Urinary bladder (tissue), 4 donors: ENCODE results near the gene MPZ. TPM values are rescaled to one million over a fixed set of nuclear protein-coding genes. Genes with fewer than 3 reads are reported as not detected.
A peak's percentile ranks its signal among the peaks of the same experiment; 100 is the strongest.
"Not testable (repeated sequence)": the region's sequence is repeated elsewhere in the genome, so short reads cannot be mapped to it uniquely, and the experiment has no call there.

Experiments used
- DNase-seq: peaks from one replicate; pipeline ENCODE4 v3.0.0-alpha.2; 2015; ENCODE audit errors: extremely low spot score
- H3K27ac ChIP-seq: one replicate; pipeline ENCODE4 v1.5.1; 2013; ENCODE audit warnings: low read depth, mild to moderate bottlenecking, moderate library complexity
- H3K36me3 ChIP-seq: one replicate; pipeline ENCODE4 v1.6.1; 2013; ENCODE audit warnings: mild to moderate bottlenecking, moderate library complexity; ENCODE audit not compliant: insufficient read depth
- H3K4me1 ChIP-seq: one replicate; pipeline ENCODE4 v1.6.1; 2013; ENCODE audit warnings: mild to moderate bottlenecking, moderate library complexity; ENCODE audit not compliant: insufficient read depth
- H3K4me3 ChIP-seq: one replicate; pipeline ENCODE4 v1.5.1; 2013; ENCODE audit warnings: low read depth, low read length
- WGBS: extraction: QIAGEN DNeasy Blood & Tissue Kit; methylation state at CpG from one replicate; pipeline ENCODE4 v1.1.7; 2013; 5-methylcytosine and 5-hydroxymethylcytosine counted together
- polyA plus RNA-seq: library from polyadenylated mRNA; stranded (reverse); fragments of 200-250 nt; gene quantifications from one replicate; pipeline ENCODE4 v1.2.3, GENCODE V29; 2013
- total RNA-seq: library from RNA; depleted of rRNA; stranded (reverse); fragments of >200 nt; gene quantifications from one replicate; pipeline ENCODE4 v1.2.3, GENCODE V29; 2014
- donor health status: healthy with polysubstance abuse.
- donor health status: healthy.

The MPZ gene
- total and polyA plus RNA-seq, 2 donors, result 10.2 to 27.1 TPM

DNA sequence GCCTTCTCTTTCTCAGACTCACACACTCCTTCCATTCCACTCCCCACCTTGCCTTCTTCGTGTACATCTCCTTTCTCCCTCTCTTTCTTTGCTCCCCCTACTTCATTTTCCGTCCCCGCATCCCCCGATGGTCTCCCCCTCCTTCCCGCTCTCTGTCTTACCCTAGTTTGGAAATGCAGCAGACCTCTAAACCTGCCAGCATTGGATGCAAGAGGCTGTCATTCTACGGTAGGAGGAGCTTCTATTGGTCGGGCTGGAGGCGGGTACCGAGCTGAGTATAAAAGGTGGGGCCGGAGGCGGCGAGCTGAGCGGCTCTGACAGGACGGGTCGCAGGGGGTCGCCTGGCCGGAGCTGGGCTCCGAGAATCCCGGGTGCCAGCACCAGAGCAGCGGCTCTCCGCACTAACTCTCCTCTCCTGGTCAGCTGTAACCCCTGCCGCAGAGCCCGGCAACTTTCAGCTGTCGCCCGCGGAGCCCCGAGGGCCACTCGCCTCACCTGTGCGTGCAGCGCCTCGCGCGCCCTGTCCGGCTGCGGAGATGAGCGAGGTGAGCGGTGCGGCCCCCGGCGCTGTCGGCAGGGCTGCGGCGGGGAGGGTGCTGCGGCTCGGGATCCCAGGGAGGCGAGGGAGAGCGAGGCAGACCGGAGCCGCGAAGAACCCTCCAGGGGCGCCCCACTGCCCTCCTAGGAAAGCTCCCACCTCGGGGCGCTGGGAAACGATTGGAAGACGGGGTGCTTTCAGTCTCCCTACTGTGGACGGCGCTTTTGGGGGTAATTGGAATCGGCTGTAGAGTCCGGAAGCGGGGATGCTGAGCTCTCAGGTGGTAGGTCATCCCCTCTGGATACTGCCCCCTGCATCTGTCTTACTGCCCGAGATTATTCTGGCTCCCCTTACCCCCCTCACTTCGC lies 51.1 kb downstream of the MPZ start, which contains the start of gene PCP4L1:
TSS of gene PCP4L1 (plus strand) at position 307 of the 906 bp plus-strand sequence. CDS start at position 537, 230 bp downstream.
- Histone ChIP-seq H3K36me3 (no peaks in the 10 kb centered on the region), H3K4me3 (peak within 1 kb of the TSS; percentile 39), H3K27ac (no peak within 1 kb of the TSS), H3K4me1 (no peaks in the 10 kb centered on the region)
- DNase-seq, result peak; percentile 52
- 2% methylated on average over 62 of the region's 62 CpGs for WGBS

- not testable (repeated sequence) for H3K36me3 ChIP-seq, DNase-seq, H3K4me3 ChIP-seq, H3K4me1 ChIP-seq, H3K27ac ChIP-seq
- 96% methylated on average over 5 of the region's 5 CpGs for WGBS
Measured at GRCh38 chr1:161257109-161257508, 52.7 kb downstream of the MPZ start.

GRCh38 chr1:161255955-161256520 lies 53.7 kb downstream of the MPZ start:
- not testable (repeated sequence) for H3K4me1 ChIP-seq, H3K36me3 ChIP-seq, DNase-seq, H3K27ac ChIP-seq, H3K4me3 ChIP-seq
- 87% methylated on average over 4 of the region's 4 CpGs for WGBS

- WGBS, result 84% methylated on average over 5 of the region's 5 CpGs
- H3K4me1 ChIP-seq, H3K27ac ChIP-seq, H3K36me3 ChIP-seq, H3K4me3 ChIP-seq, DNase-seq: not testable (repeated sequence)
Measured at GRCh38 chr1:161255302-161255701, 54.5 kb downstream of the MPZ start.

Other genes with a start within 250 kb of the MPZ start
- 2.9 TPM for gene ARHGAP30, start 240.1 kb downstream of the MPZ start, total RNA-seq
- 5.1 TPM for gene ARHGAP30, start 240.1 kb downstream of the MPZ start, polyA plus RNA-seq
- gene NECTIN4, start 220.4 kb downstream of the MPZ start, total RNA-seq, result 12.2 TPM
- gene NECTIN4, start 220.4 kb downstream of the MPZ start, polyA plus RNA-seq, result 5.0 TPM
- 1.3 TPM for gene KLHDC9, start 211.6 kb downstream of the MPZ start, total RNA-seq
- gene KLHDC9, start 211.6 kb downstream of the MPZ start, polyA plus RNA-seq, result 8.4 TPM
- gene PFDN2, start 191.9 kb downstream of the MPZ start, total RNA-seq, result 9.8 TPM
- 108 TPM for gene PFDN2, start 191.9 kb downstream of the MPZ start, polyA plus RNA-seq
- gene NIT1, start 191.9 kb downstream of the MPZ start, total RNA-seq, result 18.9 TPM
- 49.5 TPM for gene NIT1, start 191.9 kb downstream of the MPZ start, polyA plus RNA-seq
- gene DEDD, start 177.3 kb downstream of the MPZ start, total RNA-seq, result 16.9 TPM
- gene DEDD, start 177.3 kb downstream of the MPZ start, polyA plus RNA-seq, result 43.0 TPM
- gene UFC1, start 156.0 kb downstream of the MPZ start, total RNA-seq, result 82.4 TPM
- gene UFC1, start 156.0 kb downstream of the MPZ start, polyA plus RNA-seq, result 119 TPM
- 12.5 TPM for gene USP21, start 150.5 kb downstream of the MPZ start, total RNA-seq
- gene USP21, start 150.5 kb downstream of the MPZ start, polyA plus RNA-seq, result 28.4 TPM
- 13.9 TPM for gene PPOX, start 143.5 kb downstream of the MPZ start, total RNA-seq
- gene PPOX, start 143.5 kb downstream of the MPZ start, polyA plus RNA-seq, result 25.9 TPM
- 15.3 TPM for gene B4GALT3, start 132.5 kb downstream of the MPZ start, total RNA-seq
- 21.5 TPM for gene B4GALT3, start 132.5 kb downstream of the MPZ start, polyA plus RNA-seq
- gene ADAMTS4, start 110.9 kb downstream of the MPZ start, total RNA-seq, result 4.4 TPM
- gene ADAMTS4, start 110.9 kb downstream of the MPZ start, polyA plus RNA-seq, result 19.6 TPM
- gene NDUFS2, start 107.6 kb downstream of the MPZ start, total RNA-seq, result 71.9 TPM
- gene NDUFS2, start 107.6 kb downstream of the MPZ start, polyA plus RNA-seq, result 100 TPM
- gene FCER1G, start 94.7 kb downstream of the MPZ start, total RNA-seq, result 15.9 TPM
- gene FCER1G, start 94.7 kb downstream of the MPZ start, polyA plus RNA-seq, result 161 TPM
- not detected for gene APOA2, start 86.3 kb downstream of the MPZ start, total RNA-seq
- 5.4 TPM for gene APOA2, start 86.3 kb downstream of the MPZ start, polyA plus RNA-seq
- gene TOMM40L, start 83.9 kb downstream of the MPZ start, total RNA-seq, result 6.0 TPM
- 14.3 TPM for gene TOMM40L, start 83.9 kb downstream of the MPZ start, polyA plus RNA-seq
- not detected for gene NR1I3, start 71.8 kb downstream of the MPZ start, total RNA-seq
- gene NR1I3, start 71.8 kb downstream of the MPZ start, polyA plus RNA-seq, result 0.27 TPM
- 22.8 TPM for gene PCP4L1, start 51.2 kb downstream of the MPZ start, total RNA-seq
- 39.2 TPM for gene PCP4L1, start 51.2 kb downstream of the MPZ start, polyA plus RNA-seq
- 29.4 TPM for gene SDHC, start 4.4 kb upstream of the MPZ start, total RNA-seq
- gene SDHC, start 4.4 kb upstream of the MPZ start, polyA plus RNA-seq, result 160 TPM
- gene CFAP126, start 57.9 kb upstream of the MPZ start, total RNA-seq, result not detected
- not detected for gene CFAP126, start 57.9 kb upstream of the MPZ start, polyA plus RNA-seq
- gene FCGR2A, start 195.5 kb upstream of the MPZ start, total RNA-seq, result 37.9 TPM
- 27.7 TPM for gene FCGR2A, start 195.5 kb upstream of the MPZ start, polyA plus RNA-seq
- 1.2 TPM for gene HSPA6, start 214.6 kb upstream of the MPZ start, total RNA-seq
- 5.6 TPM for gene HSPA6, start 214.6 kb upstream of the MPZ start, polyA plus RNA-seq
- gene FCGR3A, start 239.8 kb upstream of the MPZ start, total RNA-seq, result 4.5 TPM
- gene FCGR3A, start 239.8 kb upstream of the MPZ start, polyA plus RNA-seq, result 29.0 TPM